Measurements from ENCODE around the gene NACC1. TPM values are rescaled to one million over a fixed set of nuclear protein-coding genes. Genes with fewer than 3 reads are reported as not detected.

The NACC1 gene
- total RNA-seq, 1 experiment from 2014 or later: 80.9 TPM

- no TSS peak for BruUV-seq (replicated peaks)
- Mint-ChIP-seq H3K36me3 (ENCODE audit: insufficient read depth, unreplicated experiment) (peaks cover 14% of the 10 kb centered on the region), H3K27me3 (ENCODE audit: unreplicated experiment) (no peaks in the 10 kb centered on the region), H3K4me1 (ENCODE audit: low read depth, unreplicated experiment) (no peaks in the 10 kb centered on the region), H3K27ac (ENCODE audit: unreplicated experiment) (no peak overlapping the region), H3K9me3 (ENCODE audit: low read depth, unreplicated experiment) (no peaks in the 10 kb centered on the region), H3K4me3 (ENCODE audit: low read depth, unreplicated experiment) (no peak overlapping the region)
- CTCF ChIA-PET: interaction anchor here (1.0 to 3.9 kb wide), 9 partner anchors 12 to 129 kb away, joined by 3 to 35 read pairs (median 7); no protein-coding TSS in a partner anchor
- no peak for DNase-seq
- TF ChIP-seq CTCF (IDR thresholded peaks at IDR 0.05; ENCODE audit: unreplicated experiment): no peak
- intact Hi-C loops (cut with micrococcal nuclease; ENCODE audit: unreplicated experiment): loop anchor here (5.0 kb wide), 1 partner anchor 117 kb away; no protein-coding TSS in a partner anchor
Observed at GRCh38 chr19:13094106-13094504, 24.0 kb upstream of the NACC1 start.

GRCh38 chr19:13094771-13095392 lies 23.2 kb upstream of the NACC1 start:
- Mint-ChIP-seq H3K36me3 (ENCODE audit: insufficient read depth, unreplicated experiment) (peaks cover 15% of the 10 kb centered on the region), H3K27ac (ENCODE audit: unreplicated experiment) (no peak overlapping the region), H3K4me3 (ENCODE audit: low read depth, unreplicated experiment) (no peak overlapping the region), H3K4me1 (ENCODE audit: low read depth, unreplicated experiment) (no peaks in the 10 kb centered on the region), H3K27me3 (ENCODE audit: unreplicated experiment) (no peaks in the 10 kb centered on the region), H3K9me3 (ENCODE audit: low read depth, unreplicated experiment) (no peaks in the 10 kb centered on the region)
- DNase-seq: no peak
- intact Hi-C loops (cut with micrococcal nuclease; ENCODE audit: unreplicated experiment): loop anchor here (5.0 kb wide), 1 partner anchor 118 kb away; no protein-coding TSS in a partner anchor
- TF ChIP-seq CTCF (IDR thresholded peaks at IDR 0.05; ENCODE audit: unreplicated experiment): no peak
- CTCF ChIA-PET: interaction anchor here (1.0 to 3.9 kb wide), 7 partner anchors 12 to 130 kb away, joined by 3 to 35 read pairs (median 7); no protein-coding TSS in a partner anchor
- no TSS peak for BruUV-seq (replicated peaks)

- no peak for TF ChIP-seq CTCF (IDR thresholded peaks at IDR 0.05; ENCODE audit: unreplicated experiment)
- no peaks in the 10 kb centered on the region for H3K27me3 Mint-ChIP-seq (ENCODE audit: unreplicated experiment)
- no peak overlapping the region for H3K27ac Mint-ChIP-seq (ENCODE audit: unreplicated experiment)
- intact Hi-C loops (cut with micrococcal nuclease; ENCODE audit: unreplicated experiment): no loop called here
- no peak overlapping the region for H3K4me3 Mint-ChIP-seq (ENCODE audit: low read depth, unreplicated experiment)
- no peaks in the 10 kb centered on the region for H3K4me1 Mint-ChIP-seq (ENCODE audit: low read depth, unreplicated experiment)
- H3K9me3 Mint-ChIP-seq (ENCODE audit: low read depth, unreplicated experiment): no peaks in the 10 kb centered on the region
- BruUV-seq (replicated peaks): no TSS peak
- DNase-seq: no peak
- CTCF ChIA-PET: interaction anchor here (2.4 to 3.9 kb wide), 2 partner anchors 34 to 118 kb away, joined by 15 to 35 read pairs; no protein-coding TSS in a partner anchor
- peaks cover 19% of the 10 kb centered on the region for H3K36me3 Mint-ChIP-seq (ENCODE audit: insufficient read depth, unreplicated experiment)
Observed at GRCh38 chr19:13095393-13095784, 22.7 kb upstream of the NACC1 start.

GRCh38 chr19:13095934-13096927 lies 21.8 kb upstream of the NACC1 start:
- no peaks in the 10 kb centered on the region for H3K27me3 Mint-ChIP-seq (ENCODE audit: unreplicated experiment)
- no TSS peak for BruUV-seq (replicated peaks)
- DNase-seq: no peak
- CTCF ChIA-PET: interaction anchor here (3.9 kb wide), 1 partner anchor 119 kb away, joined by 35 read pairs; no protein-coding TSS in a partner anchor
- peaks cover 19% of the 10 kb centered on the region for H3K36me3 Mint-ChIP-seq (ENCODE audit: insufficient read depth, unreplicated experiment)
- no peaks in the 10 kb centered on the region for H3K9me3 Mint-ChIP-seq (ENCODE audit: low read depth, unreplicated experiment)
- H3K4me3 Mint-ChIP-seq (ENCODE audit: low read depth, unreplicated experiment): no peak overlapping the region
- intact Hi-C loops (cut with micrococcal nuclease; ENCODE audit: unreplicated experiment): no loop called here
- H3K27ac Mint-ChIP-seq (ENCODE audit: unreplicated experiment): peak overlapping the region; percentile 29
- H3K4me1 Mint-ChIP-seq (ENCODE audit: low read depth, unreplicated experiment): no peaks in the 10 kb centered on the region
- TF ChIP-seq CTCF (IDR thresholded peaks at IDR 0.05; ENCODE audit: unreplicated experiment): no peak

Data from Calu3 (cell line).